ENCODE data around the gene FSCB. TPM values are rescaled to one million over a fixed set of nuclear protein-coding genes. Genes with fewer than 3 reads are reported as not detected.
"Not testable (repeated sequence)": the region's sequence is repeated elsewhere in the genome, so short reads cannot be mapped to it uniquely, and the experiment has no call there.

FSCB gene
- not detected for polyA plus RNA-seq (2013, experiment 1 of 2)
- polyA plus RNA-seq (2013, experiment 2 of 2) = not detected

GRCh38 chr14:44507183-44507582 lies at the start of gene FSCB:
FSCB (minus strand) TSS chr14:44507283; CDS start chr14:44506987, 296 bp downstream.
- no peak within 1 kb of the TSS for H3K9ac ChIP-seq (ENCODE audit: low read depth, low read length)
- H3K36me3 ChIP-seq (ENCODE audit: insufficient read depth, low read length) = no peaks in the 10 kb centered on the region
- H3K9me3 ChIP-seq (ENCODE audit: insufficient read depth, low read depth, low read length) = no peaks in the 10 kb centered on the region
- H3K4me3 ChIP-seq (ENCODE audit: low read length) = no peak within 1 kb of the TSS
- H3K4me1 ChIP-seq (ENCODE audit: insufficient read depth, low read length) = no peaks in the 10 kb centered on the region
- WGBS = 100% methylated on average over 1 of the region's 1 CpG
- H3K27me3 ChIP-seq (ENCODE audit: insufficient read depth, low read length) = no peaks in the 10 kb centered on the region
- no peak within 1 kb of the TSS for H3K27ac ChIP-seq (ENCODE audit: low read depth, low read length)

- Histone ChIP-seq H3K27ac (ENCODE audit: low read depth, low read length) (no peak overlapping the region), H3K4me3 (ENCODE audit: low read length) (no peak overlapping the region), H3K36me3 (ENCODE audit: insufficient read depth, low read length) (no peaks in the 10 kb centered on the region), H3K4me1 (ENCODE audit: insufficient read depth, low read length) (no peaks in the 10 kb centered on the region), H3K27me3 (ENCODE audit: insufficient read depth, low read length) (no peaks in the 10 kb centered on the region), H3K9ac (ENCODE audit: low read depth, low read length) (no peak overlapping the region), H3K9me3 (ENCODE audit: insufficient read depth, low read depth, low read length) (no peaks in the 10 kb centered on the region)
- 92% methylated on average over 2 of the region's 2 CpGs for WGBS
These were observed 24.6 kb upstream of the FSCB start for GRCh38 chr14:44531658-44532057.

- Histone ChIP-seq H3K27ac (ENCODE audit: low read depth, low read length) (no peak overlapping the region), H3K9ac (ENCODE audit: low read depth, low read length) (no peak overlapping the region), H3K36me3 (ENCODE audit: insufficient read depth, low read length) (no peaks in the 10 kb centered on the region), H3K4me1 (ENCODE audit: insufficient read depth, low read length) (no peaks in the 10 kb centered on the region), H3K9me3 (ENCODE audit: insufficient read depth, low read depth, low read length) (no peaks in the 10 kb centered on the region), H3K4me3 (ENCODE audit: low read length) (no peak overlapping the region), H3K27me3 (ENCODE audit: insufficient read depth, low read length) (no peaks in the 10 kb centered on the region)
- whole genome bisulfite sequencing = 87% methylated on average over 3 of the region's 3 CpGs
These were observed 23.4 kb upstream of the FSCB start for GRCh38 chr14:44530475-44530874.

- Histone ChIP-seq H3K36me3 (ENCODE audit: insufficient read depth, low read length) (no peaks in the 10 kb centered on the region), H3K9me3 (ENCODE audit: insufficient read depth, low read depth, low read length) (no peaks in the 10 kb centered on the region), H3K9ac (ENCODE audit: low read depth, low read length) (no peak overlapping the region), H3K4me3 (ENCODE audit: low read length) (no peak overlapping the region), H3K27me3 (ENCODE audit: insufficient read depth, low read length) (no peaks in the 10 kb centered on the region), H3K27ac (ENCODE audit: low read depth, low read length) (no peak overlapping the region), H3K4me1 (ENCODE audit: insufficient read depth, low read length) (no peaks in the 10 kb centered on the region)
- WGBS = 83% methylated on average over 1 of the region's 1 CpG
These were observed 21.9 kb upstream of the FSCB start for GRCh38 chr14:44529026-44529425.

GRCh38 chr14:44528180-44528579 lies 21.1 kb upstream of the FSCB start:
- Histone ChIP-seq H3K4me1 (ENCODE audit: insufficient read depth, low read length) (no peaks in the 10 kb centered on the region), H3K27ac (ENCODE audit: low read depth, low read length) (no peak overlapping the region), H3K36me3 (ENCODE audit: insufficient read depth, low read length) (no peaks in the 10 kb centered on the region), H3K27me3 (ENCODE audit: insufficient read depth, low read length) (no peaks in the 10 kb centered on the region), H3K9me3 (ENCODE audit: insufficient read depth, low read depth, low read length) (no peaks in the 10 kb centered on the region), H3K9ac (ENCODE audit: low read depth, low read length) (no peak overlapping the region), H3K4me3 (ENCODE audit: low read length) (no peak overlapping the region)

- H3K36me3 ChIP-seq (ENCODE audit: insufficient read depth, low read length) = no peaks in the 10 kb centered on the region
- no peaks in the 10 kb centered on the region for H3K9me3 ChIP-seq (ENCODE audit: insufficient read depth, low read depth, low read length)
- no peak overlapping the region for H3K27ac ChIP-seq (ENCODE audit: low read depth, low read length)
- H3K4me3 ChIP-seq (ENCODE audit: low read length) = no peak overlapping the region
- H3K27me3 ChIP-seq (ENCODE audit: insufficient read depth, low read length) = no peaks in the 10 kb centered on the region
- H3K4me1 ChIP-seq (ENCODE audit: insufficient read depth, low read length) = no peaks in the 10 kb centered on the region
- 78% methylated on average over 3 of the region's 3 CpGs for WGBS
- H3K9ac ChIP-seq (ENCODE audit: low read depth, low read length) = no peak overlapping the region
These were observed 18.2 kb upstream of the FSCB start for GRCh38 chr14:44525237-44525636.

GRCh38 chr14:44515668-44516067 lies 8.6 kb upstream of the FSCB start:
- H3K9me3 ChIP-seq (ENCODE audit: insufficient read depth, low read depth, low read length); H3K4me1 ChIP-seq (ENCODE audit: insufficient read depth, low read length); H3K36me3 ChIP-seq (ENCODE audit: insufficient read depth, low read length); H3K27me3 ChIP-seq (ENCODE audit: insufficient read depth, low read length); H3K27ac ChIP-seq (ENCODE audit: low read depth, low read length); H3K9ac ChIP-seq (ENCODE audit: low read depth, low read length); H3K4me3 ChIP-seq (ENCODE audit: low read length): not testable (repeated sequence)
- 85% methylated on average over 8 of the region's 8 CpGs for WGBS

- no peaks in the 10 kb centered on the region for H3K9me3 ChIP-seq (ENCODE audit: insufficient read depth, low read depth, low read length)
- H3K4me1 ChIP-seq (ENCODE audit: insufficient read depth, low read length) = no peaks in the 10 kb centered on the region
- H3K4me3 ChIP-seq (ENCODE audit: low read length) = no peak overlapping the region
- H3K27me3 ChIP-seq (ENCODE audit: insufficient read depth, low read length) = no peaks in the 10 kb centered on the region
- 100% methylated on average over 1 of the region's 2 CpGs for WGBS
- H3K27ac ChIP-seq (ENCODE audit: low read depth, low read length) = no peak overlapping the region
- H3K9ac ChIP-seq (ENCODE audit: low read depth, low read length) = no peak overlapping the region
- H3K36me3 ChIP-seq (ENCODE audit: insufficient read depth, low read length) = no peaks in the 10 kb centered on the region
These were observed 1.8 kb upstream of the FSCB start for GRCh38 chr14:44508834-44509233.

GRCh38 chr14:44505588-44505987 lies 1.5 kb downstream of the FSCB start:
- WGBS = 91% methylated on average over 3 of the region's 3 CpGs
- no peak overlapping the region for H3K4me3 ChIP-seq (ENCODE audit: low read length)
- H3K9ac ChIP-seq (ENCODE audit: low read depth, low read length) = no peak overlapping the region
- no peaks in the 10 kb centered on the region for H3K27me3 ChIP-seq (ENCODE audit: insufficient read depth, low read length)
- no peaks in the 10 kb centered on the region for H3K9me3 ChIP-seq (ENCODE audit: insufficient read depth, low read depth, low read length)
- H3K27ac ChIP-seq (ENCODE audit: low read depth, low read length) = no peak overlapping the region
- no peaks in the 10 kb centered on the region for H3K4me1 ChIP-seq (ENCODE audit: insufficient read depth, low read length)
- H3K36me3 ChIP-seq (ENCODE audit: insufficient read depth, low read length) = no peaks in the 10 kb centered on the region

GRCh38 chr14:44497148-44497547 lies 9.9 kb downstream of the FSCB start:
- 80% methylated on average over 1 of the region's 1 CpG for WGBS
- H3K4me3 ChIP-seq (ENCODE audit: low read length) = no peak overlapping the region
- no peaks in the 10 kb centered on the region for H3K4me1 ChIP-seq (ENCODE audit: insufficient read depth, low read length)
- H3K9me3 ChIP-seq (ENCODE audit: insufficient read depth, low read depth, low read length) = peaks cover 3% of the 10 kb centered on the region; the same call in 1 of the 2 replicates
- no peaks in the 10 kb centered on the region for H3K36me3 ChIP-seq (ENCODE audit: insufficient read depth, low read length)
- no peak overlapping the region for H3K27ac ChIP-seq (ENCODE audit: low read depth, low read length)
- no peaks in the 10 kb centered on the region for H3K27me3 ChIP-seq (ENCODE audit: insufficient read depth, low read length)
- no peak overlapping the region for H3K9ac ChIP-seq (ENCODE audit: low read depth, low read length)

GRCh38 chr14:44494137-44494536 lies 12.9 kb downstream of the FSCB start:
- Histone ChIP-seq H3K36me3 (ENCODE audit: insufficient read depth, low read length) (no peaks in the 10 kb centered on the region), H3K4me3 (ENCODE audit: low read length) (no peak overlapping the region), H3K27ac (ENCODE audit: low read depth, low read length) (no peak overlapping the region), H3K9me3 (ENCODE audit: insufficient read depth, low read depth, low read length) (peaks cover 5% of the 10 kb centered on the region; the same call in 1 of the 2 replicates), H3K27me3 (ENCODE audit: insufficient read depth, low read length) (no peaks in the 10 kb centered on the region), H3K9ac (ENCODE audit: low read depth, low read length) (no peak overlapping the region), H3K4me1 (ENCODE audit: insufficient read depth, low read length) (no peaks in the 10 kb centered on the region)

- no peak overlapping the region for H3K27ac ChIP-seq (ENCODE audit: low read depth, low read length)
- H3K36me3 ChIP-seq (ENCODE audit: insufficient read depth, low read length) = no peaks in the 10 kb centered on the region
- no peaks in the 10 kb centered on the region for H3K27me3 ChIP-seq (ENCODE audit: insufficient read depth, low read length)
- H3K9me3 ChIP-seq (ENCODE audit: insufficient read depth, low read depth, low read length) = peaks cover 5% of the 10 kb centered on the region; the same call in 1 of the 2 replicates
- H3K4me1 ChIP-seq (ENCODE audit: insufficient read depth, low read length) = no peaks in the 10 kb centered on the region
- H3K4me3 ChIP-seq (ENCODE audit: low read length) = no peak overlapping the region
- WGBS = 96% methylated on average over 2 of the region's 2 CpGs
- no peak overlapping the region for H3K9ac ChIP-seq (ENCODE audit: low read depth, low read length)
These were observed 16.1 kb downstream of the FSCB start for GRCh38 chr14:44490966-44491365.
